Esophagus squamous epithelium (tissue), 5 donors: ENCODE results near the gene ZMIZ2. TPM values are rescaled to one million over a fixed set of nuclear protein-coding genes. Genes with fewer than 3 reads are reported as not detected.

ENCODE experiments used
- DNase-seq: peaks from one replicate; lab custom pipeline; 2025; lab: John Stamatoyannopoulos, UW
- H3K27ac ChIP-seq, 4 donors: fragments of 200-600 bp; sonication (generic); one replicate each; pipeline ENCODE4 v1.5.1; 2016 to 2019; ENCODE audit warnings: mild to moderate bottlenecking in 1 of 4
- H3K27me3 ChIP-seq, 4 donors: fragments of 200-600 bp; sonication (generic); 1 replicate in 3 of 4; 2 replicates in 1 of 4; pipeline versions ENCODE4 v1.5.1 to v1.6.0; 2017 to 2021; ENCODE audit warnings: antibody characterized with exemption in 1 of 4
- H3K36me3 ChIP-seq, 3 donors: fragments of 200-600 bp; sonication (generic); one replicate each; pipeline ENCODE4 v1.5.1; 2016 to 2019
- H3K4me1 ChIP-seq, 3 donors: fragments of 200-600 bp; sonication (generic); one replicate each; pipeline ENCODE4 v1.5.1; 2017 to 2019
- H3K4me3 ChIP-seq, 4 donors: fragments of 200-600 bp; sonication (generic); 1 replicate in 3 of 4; 2 replicates in 1 of 4; pipeline ENCODE4 v1.5.1; 2016 to 2019; ENCODE audit warnings: mild to moderate bottlenecking in 2 of 4, moderate library complexity in 1 of 4
- H3K9me3 ChIP-seq, 3 donors: fragments of 200-600 bp; sonication (generic); one replicate each; pipeline ENCODE4 v1.5.1; 2016 to 2019
- CTCF ChIP-seq, 6 experiments: fragments of 450-650 bp in 4 of 6; fragments of 200-600 bp in 2 of 6; sonication (generic) in 2 of 6; IDR thresholded peaks; one replicate each; pipeline ENCODE4 v1.5.1; 2016 to 2019; ENCODE audit warnings: antibody characterized with exemption in 6 of 6, mild to moderate bottlenecking in 4 of 6, moderate library complexity in 4 of 6
- POLR2A ChIP-seq, 4 donors: fragments of 450-650 bp; IDR thresholded peaks; one replicate each; pipeline ENCODE4 v1.6.1; 2017; ENCODE audit warnings: antibody characterized with exemption in 4 of 4, mild to moderate bottlenecking in 4 of 4, moderate library complexity in 3 of 4
- WGBS, 2 donors: methylation state at CpG; one replicate each; pipeline ENCODE4 v1.1.5; 2018; 5-methylcytosine and 5-hydroxymethylcytosine counted together
- intact Hi-C: fragments of 100-400 bp; cut with DNase I; formaldehyde crosslinking; loops from one replicate; pipeline ENCODE4 v1.15.0; 2022
- total RNA-seq, 4 donors: library from RNA; depleted of rRNA; stranded (reverse); fragments of >200 nt; gene quantifications; one replicate each; pipeline ENCODE4 v1.1.0, GENCODE V29; 2016
- donor health status: DM: yes; HTN: yes; CAD: no.

Gene ZMIZ2
- total RNA-seq, 4 donors from 2014 or later = 6.9 to 25.4 (median 18.3) TPM

- Histone ChIP-seq H3K27ac (no peak overlapping the region), H3K4me3 (no peak overlapping the region), H3K36me3 (peaks cover 21 to 79% (median 25%) of the 10 kb centered on the region in 3 donors), H3K27me3 (no peaks in the 10 kb centered on the region), H3K4me1 (no peaks in the 10 kb centered on the region), H3K9me3 (no peaks in the 10 kb centered on the region)
- intact Hi-C loops = no loop called here
- WGBS, 2 donors = 82 to 97% methylated on average over 5 to 17 of the region's 20 CpGs
- DNase-seq = no peak
- TF ChIP-seq CTCF (IDR thresholded peaks at IDR 0.05) = no peak
- TF ChIP-seq POLR2A (IDR thresholded peaks at IDR 0.05) = no peak
These were observed 41.7 kb upstream of the ZMIZ2 start for GRCh38 chr7:44706788-44707557.

- intact Hi-C loops = no loop called here
- WGBS, 2 donors = 85 to 89% methylated on average over 10 to 11 of the region's 21 CpGs
- H3K9me3 ChIP-seq = no peaks in the 10 kb centered on the region
- no peak for TF ChIP-seq POLR2A (IDR thresholded peaks at IDR 0.05)
- no peak for TF ChIP-seq CTCF (IDR thresholded peaks at IDR 0.05)
- no peaks in the 10 kb centered on the region for H3K27me3 ChIP-seq
- H3K4me3 ChIP-seq = no peak overlapping the region
- no peak overlapping the region for H3K27ac ChIP-seq
- H3K36me3 ChIP-seq = peaks cover 16 to 72% (median 25%) of the 10 kb centered on the region in 3 donors
- DNase-seq = no peak
- no peaks in the 10 kb centered on the region for H3K4me1 ChIP-seq
These were observed 41.0 kb upstream of the ZMIZ2 start for GRCh38 chr7:44707558-44708230.

- TF ChIP-seq POLR2A (IDR thresholded peaks at IDR 0.05) = no peak
- no peak for TF ChIP-seq CTCF (IDR thresholded peaks at IDR 0.05)
- 72 to 91% methylated on average over 3 to 7 of the region's 19 CpGs for WGBS, 2 donors
These were observed 39.4 kb upstream of the ZMIZ2 start for GRCh38 chr7:44709011-44709915.

GRCh38 chr7:44709945-44710596 lies 38.6 kb upstream of the ZMIZ2 start:
- Histone ChIP-seq H3K4me3 (no peak overlapping the region), H3K9me3 (no peaks in the 10 kb centered on the region), H3K4me1 (no peaks in the 10 kb centered on the region), H3K27me3 (no peaks in the 10 kb centered on the region), H3K27ac (no peak overlapping the region), H3K36me3 (peaks cover 16 to 50% (median 25%) of the 10 kb centered on the region in 3 donors)
- TF ChIP-seq POLR2A (IDR thresholded peaks at IDR 0.05) (no peak), CTCF (IDR thresholded peaks at IDR 0.05) (no peak)
- no peak for DNase-seq
- intact Hi-C loops = no loop called here
- 85 to 91% methylated on average over 9 to 10 of the region's 10 CpGs for WGBS, 2 donors

More at GRCh38 chr7:44709011-44709915, 39.4 kb upstream of the ZMIZ2 start:
- intact Hi-C loops = no loop called here
- Histone ChIP-seq H3K4me1 (no peaks in the 10 kb centered on the region), H3K27ac (no peak overlapping the region), H3K9me3 (no peaks in the 10 kb centered on the region), H3K27me3 (no peaks in the 10 kb centered on the region), H3K4me3 (no peak overlapping the region), H3K36me3 (peaks cover 16 to 56% (median 25%) of the 10 kb centered on the region in 3 donors)
- DNase-seq = no peak
